HG03280 (cell line): ENCODE measurements around the gene CCND1.

Experiments used
- ATAC-seq: cut with Tn5 transposase; IDR thresholded peaks from one replicate; pipeline ENCODE4 v1.9.1; 2021; ENCODE audit warnings: mild to moderate bottlenecking, moderate library complexity; ENCODE audit not compliant: unreplicated experiment

CCND1 gene

GRCh38 chr11:69664103-69664775, 23.3 kb downstream of the CCND1 start:
- ATAC-seq = no peak

- ATAC-seq = no peak
These were observed 23.9 kb downstream of the CCND1 start for GRCh38 chr11:69664901-69665300.

GRCh38 chr11:69665669-69666068, 24.7 kb downstream of the CCND1 start:
- no peak for ATAC-seq

- no peak for ATAC-seq
These were observed 25.3 kb downstream of the CCND1 start for GRCh38 chr11:69666261-69666660.

- ATAC-seq = no peak
These were observed 26.0 kb downstream of the CCND1 start for GRCh38 chr11:69666752-69667536.

- no peak for ATAC-seq
These were observed 27.0 kb downstream of the CCND1 start for GRCh38 chr11:69667619-69668604.

- ATAC-seq = no peak
These were observed 28.5 kb downstream of the CCND1 start for GRCh38 chr11:69669486-69669885.

GRCh38 chr11:69670158-69670845, 29.3 kb downstream of the CCND1 start:
- ATAC-seq = no peak

- ATAC-seq = no peak
These were observed 30.9 kb downstream of the CCND1 start for GRCh38 chr11:69671734-69672465.

GRCh38 chr11:69674267-69674885, 33.4 kb downstream of the CCND1 start:
- ATAC-seq = peak; percentile 2

GRCh38 chr11:69674886-69675714, 34.1 kb downstream of the CCND1 start, which contains the start of gene LTO1:
Gene LTO1 (minus strand): TSS chr11:69675353. CDS start chr11:69675239, 114 bp downstream.
- peak; percentile 86 for ATAC-seq

- no peak for ATAC-seq
These were observed 36.8 kb downstream of the CCND1 start for GRCh38 chr11:69677749-69678148.

GRCh38 chr11:69680688-69681087, 39.7 kb downstream of the CCND1 start:
- ATAC-seq = no peak

GRCh38 chr11:69682221-69682620, 41.3 kb downstream of the CCND1 start:
- no peak for ATAC-seq

GRCh38 chr11:69682681-69683326, 41.8 kb downstream of the CCND1 start:
- no peak for ATAC-seq

GRCh38 chr11:69683764-69684333, 42.9 kb downstream of the CCND1 start:
- no peak for ATAC-seq

GRCh38 chr11:69684651-69685050, 43.7 kb downstream of the CCND1 start:
- no peak for ATAC-seq

GRCh38 chr11:69685348-69685747, 44.4 kb downstream of the CCND1 start:
- ATAC-seq = no peak
